GM21786 (cell line): ENCODE results near the gene C6.
"Not testable (repeated sequence)": the region's sequence is repeated elsewhere in the genome, so short reads cannot be mapped to it uniquely, and the experiment has no call there.

Experiments
- ATAC-seq: cut with Tn5 transposase; IDR thresholded peaks from one replicate; pipeline ENCODE4 v1.9.1; 2021; ENCODE audit not compliant: unreplicated experiment

C6 gene

DNA sequence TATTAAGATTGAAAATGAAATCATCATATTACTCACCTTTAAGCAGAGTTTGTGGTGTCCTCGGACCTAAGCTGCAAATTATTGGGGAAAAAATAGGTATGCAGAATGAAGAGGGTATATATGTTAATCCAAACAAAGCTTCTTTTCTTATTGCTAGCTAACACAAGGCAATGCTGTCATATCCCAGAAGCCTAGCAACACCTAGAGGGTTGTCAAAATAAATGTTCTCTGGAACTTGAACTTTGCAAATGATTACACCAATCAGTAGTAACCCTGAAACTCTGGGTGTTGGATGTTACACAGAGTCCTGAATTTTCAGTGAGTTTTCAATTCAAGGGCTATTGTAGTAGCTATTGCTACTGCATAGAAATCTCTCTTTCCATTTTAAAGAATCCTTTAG, at the start of gene C6:
Gene C6 (minus strand): TSS at position 193 of the 400 bp plus-strand sequence. CDS start 10,302 bp downstream, outside the sequence.
- no peak for ATAC-seq

- ATAC-seq = no peak
Measured at GRCh38 chr5:41256400-41256799, 43.1 kb upstream of the C6 start.

- ATAC-seq = no peak
Measured at GRCh38 chr5:41253109-41253508, 39.8 kb upstream of the C6 start.

DNA sequence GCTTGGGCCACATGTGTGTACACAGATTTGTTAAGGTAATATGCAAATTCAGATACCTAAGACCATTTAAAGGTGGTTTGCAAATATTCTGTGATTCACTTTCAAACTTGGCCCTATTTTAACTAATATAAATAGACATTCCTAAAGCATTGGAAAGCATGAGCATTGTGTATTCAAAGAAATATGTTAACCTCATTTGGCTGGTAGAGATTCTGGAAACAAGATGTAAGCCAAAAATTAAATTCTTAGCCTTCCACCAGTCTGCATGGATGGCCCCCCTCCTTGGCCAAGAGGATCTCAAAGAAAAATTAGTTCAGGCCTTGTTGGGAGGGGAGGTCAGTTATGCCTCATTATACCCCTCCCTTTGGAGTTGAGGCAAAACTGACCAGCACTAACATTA, 38.7 kb upstream of the C6 start:
- ATAC-seq = no peak

GRCh38 chr5:41250351-41250987, 37.1 kb upstream of the C6 start:
- no peak for ATAC-seq

GRCh38 chr5:41247135-41247534, 33.8 kb upstream of the C6 start:
- no peak for ATAC-seq

GRCh38 chr5:41246376-41246775, 33.0 kb upstream of the C6 start:
- ATAC-seq = no peak

GRCh38 chr5:41243558-41243957, 30.2 kb upstream of the C6 start:
- ATAC-seq = no peak

- ATAC-seq = no peak
Measured at GRCh38 chr5:41240985-41241384, 27.7 kb upstream of the C6 start.

GRCh38 chr5:41240390-41240789, 27.1 kb upstream of the C6 start:
- ATAC-seq = no peak

DNA sequence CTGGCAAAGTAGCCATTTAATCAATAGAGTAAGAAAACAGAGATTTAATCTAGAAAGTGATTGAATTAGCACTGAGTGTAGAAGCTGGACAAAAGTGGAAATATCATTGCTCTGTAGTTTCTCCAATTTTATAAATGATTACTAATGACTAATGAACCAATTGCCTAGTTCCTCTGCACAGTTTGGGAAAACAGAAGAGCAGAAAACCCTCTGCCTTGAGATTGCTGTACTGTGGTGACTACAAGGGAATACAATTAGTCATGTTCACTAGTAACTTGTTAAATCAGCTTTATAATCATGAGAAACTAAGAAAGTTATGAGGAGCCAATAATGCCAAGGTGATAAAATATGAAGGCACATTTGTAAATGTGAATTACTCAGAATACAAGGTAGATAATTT, 21.1 kb upstream of the C6 start:
- ATAC-seq = no peak

DNA sequence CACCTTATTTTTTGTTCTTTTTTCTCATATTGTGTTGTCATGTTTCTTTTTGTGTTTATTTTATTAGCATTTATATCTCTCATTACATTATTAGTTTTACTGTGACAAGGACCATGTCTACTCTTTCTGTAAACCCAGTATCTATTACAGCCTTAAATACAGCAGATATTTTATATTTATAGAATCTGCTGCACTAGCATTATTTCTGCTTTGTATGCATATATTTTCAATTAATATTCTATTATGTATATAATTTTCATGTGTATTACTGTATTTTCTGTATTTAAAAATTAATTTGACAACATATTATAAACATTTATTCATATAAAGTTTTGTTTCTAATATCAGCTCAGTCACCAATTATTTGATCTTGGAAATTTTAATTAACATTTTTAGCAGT, 19.5 kb upstream of the C6 start:
- no peak for ATAC-seq

- ATAC-seq = not testable (repeated sequence)
Measured at GRCh38 chr5:41230276-41230675, 16.9 kb upstream of the C6 start.

DNA sequence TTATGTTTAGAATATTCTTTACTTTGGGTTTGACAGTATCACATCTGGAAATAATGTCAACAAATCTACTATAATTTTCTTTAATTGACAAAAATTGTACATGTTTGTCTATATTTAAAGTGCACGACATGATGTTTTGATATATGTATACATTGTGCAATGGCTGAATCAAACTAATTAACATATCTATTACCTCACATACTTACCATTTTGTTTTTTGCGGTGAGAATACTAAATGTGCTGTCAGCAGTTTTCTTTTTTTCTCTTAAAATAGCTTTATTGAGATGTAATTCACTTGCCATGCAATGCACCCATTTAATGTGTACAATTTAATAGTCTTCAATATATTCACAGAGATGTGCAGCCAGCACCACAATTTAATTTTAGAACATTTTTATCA, 10.6 kb upstream of the C6 start:
- no peak for ATAC-seq

DNA sequence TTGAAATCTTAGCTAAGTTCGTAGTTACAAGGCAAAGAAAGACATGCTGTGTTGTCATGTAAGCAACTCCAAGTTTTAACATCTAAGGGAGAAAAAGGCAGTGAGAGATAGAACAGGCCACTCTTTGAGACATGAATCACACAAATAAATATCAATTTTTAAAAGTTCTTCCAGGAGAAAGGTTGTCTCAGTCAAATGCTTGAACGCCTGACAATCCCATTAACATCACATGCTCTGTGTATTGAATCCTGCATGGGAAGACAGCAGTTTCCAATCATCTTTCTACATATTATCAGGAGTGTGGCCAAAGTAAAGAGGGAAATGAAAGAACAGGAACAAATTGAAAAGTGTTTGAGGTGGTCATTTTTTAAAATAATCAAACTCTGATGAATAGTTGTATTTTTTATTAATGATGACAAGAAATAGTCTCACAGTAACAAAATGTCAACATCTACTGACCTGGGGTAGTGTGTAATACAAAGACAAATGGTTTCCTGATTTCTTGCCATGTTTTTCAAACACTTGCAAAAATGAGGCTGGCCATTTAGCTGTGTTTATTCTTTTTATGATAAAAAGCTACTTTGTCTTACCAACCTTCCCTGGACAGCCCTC, 6.4 kb upstream of the C6 start:
- no peak for ATAC-seq

DNA sequence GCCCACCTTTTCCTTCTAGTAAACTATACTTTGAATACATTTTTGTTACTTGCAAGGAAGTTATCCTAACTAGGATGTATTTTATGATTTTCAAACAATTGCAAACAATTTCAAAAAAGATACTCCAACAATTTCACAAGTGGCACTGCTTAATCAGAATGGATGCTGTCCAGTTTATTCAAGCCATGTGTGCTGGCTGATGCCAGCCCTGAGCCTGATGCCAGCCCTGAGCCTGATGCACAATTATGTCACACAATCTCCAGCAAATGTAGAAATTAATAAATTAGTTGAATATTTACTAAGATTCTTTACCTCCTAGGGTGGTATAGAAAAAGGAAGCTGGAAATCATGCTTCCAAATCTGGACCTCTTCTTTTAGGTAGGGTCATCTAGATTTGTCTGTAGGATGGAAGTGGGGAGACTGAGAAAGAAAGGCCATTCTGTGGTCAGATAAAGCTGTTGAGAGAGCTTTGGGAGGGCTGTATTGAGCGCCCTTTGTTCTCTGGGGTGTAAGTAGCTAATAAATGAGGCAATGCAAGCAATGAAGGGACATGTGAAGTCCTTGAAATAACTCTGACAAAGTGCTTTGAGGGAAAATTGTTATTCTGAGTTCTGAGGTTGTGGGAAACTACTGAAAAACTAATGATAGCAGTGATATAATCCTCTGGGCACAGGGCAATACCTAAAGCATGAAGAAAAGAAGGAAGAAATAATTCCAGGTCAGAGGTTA, 5.8 kb upstream of the C6 start:
- no peak for ATAC-seq

GRCh38 chr5:41214182-41214581, 850 bp upstream of the C6 start:
- ATAC-seq = no peak

DNA sequence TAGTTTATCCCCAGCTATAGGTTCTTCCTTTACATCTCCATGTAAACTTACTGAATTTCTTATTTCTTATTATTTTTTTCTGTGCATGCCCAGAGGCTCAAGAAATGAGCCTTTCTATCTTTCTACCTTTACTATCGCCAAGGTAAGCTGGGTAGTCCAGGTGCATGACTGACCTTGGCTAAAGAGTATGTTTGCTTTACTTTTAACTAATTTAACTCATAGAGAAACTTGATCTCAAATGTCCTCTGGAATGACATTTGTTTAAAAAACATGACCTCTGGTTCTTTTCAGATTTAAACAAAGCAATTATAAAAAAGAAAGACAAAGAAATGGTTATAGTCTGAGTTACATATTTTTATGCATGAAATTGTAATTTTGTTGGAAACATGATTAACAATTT, 397 bp downstream of the C6 start:
- no peak for ATAC-seq

DNA sequence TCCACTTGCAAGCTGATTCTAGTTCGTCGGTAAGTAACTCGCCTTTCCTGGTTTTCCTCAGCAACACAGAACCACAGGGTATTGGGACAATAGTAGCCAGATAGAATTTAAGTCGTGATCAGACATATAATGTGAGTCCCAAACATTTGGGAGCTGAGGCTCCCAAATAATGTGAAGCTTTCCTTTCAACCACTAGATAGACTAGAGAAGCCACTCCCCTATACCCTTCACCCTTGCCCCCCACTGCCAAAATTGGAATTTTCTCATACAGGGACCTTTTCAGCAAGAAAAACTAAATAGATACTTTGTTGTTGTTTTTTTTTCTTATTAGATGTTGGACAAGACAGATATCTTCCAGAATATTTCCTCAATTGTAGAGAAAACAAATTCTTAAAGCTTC, 1.9 kb downstream of the C6 start:
- no peak for ATAC-seq

- ATAC-seq = not testable (repeated sequence)
Measured at GRCh38 chr5:41205475-41205874, 7.9 kb downstream of the C6 start.

DNA sequence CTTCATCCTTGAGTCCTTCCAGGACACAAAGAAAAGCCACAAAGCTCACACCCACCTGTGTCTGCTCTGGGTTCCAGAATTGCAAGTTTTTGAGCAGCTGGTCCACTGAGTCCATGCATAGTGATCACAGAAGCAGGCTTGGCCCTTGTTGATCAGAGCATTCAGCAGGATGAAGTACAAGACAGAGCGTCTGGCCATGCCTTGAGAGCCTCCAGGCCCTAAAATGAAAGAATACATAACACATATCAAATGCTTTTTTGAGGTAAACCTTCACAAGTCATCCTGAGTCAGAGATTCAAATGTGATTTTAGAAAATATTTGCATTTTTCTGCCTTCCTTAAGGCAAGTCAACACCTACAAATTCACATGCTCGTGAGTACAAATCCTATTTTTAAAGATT, 10.3 kb downstream of the C6 start:
- ATAC-seq = no peak

- ATAC-seq = no peak
Measured at GRCh38 chr5:41201082-41201772, 12.1 kb downstream of the C6 start.
